NCI-H2107 (cell line): ENCODE measurements around the gene RTP4.
"Not testable (repeated sequence)": the region's sequence is repeated elsewhere in the genome, so short reads cannot be mapped to it uniquely, and the experiment has no call there.

Experiments
- DNase-seq: peaks from one replicate; lab custom pipeline; 2025; lab: John Stamatoyannopoulos, UW

The RTP4 gene

DNA sequence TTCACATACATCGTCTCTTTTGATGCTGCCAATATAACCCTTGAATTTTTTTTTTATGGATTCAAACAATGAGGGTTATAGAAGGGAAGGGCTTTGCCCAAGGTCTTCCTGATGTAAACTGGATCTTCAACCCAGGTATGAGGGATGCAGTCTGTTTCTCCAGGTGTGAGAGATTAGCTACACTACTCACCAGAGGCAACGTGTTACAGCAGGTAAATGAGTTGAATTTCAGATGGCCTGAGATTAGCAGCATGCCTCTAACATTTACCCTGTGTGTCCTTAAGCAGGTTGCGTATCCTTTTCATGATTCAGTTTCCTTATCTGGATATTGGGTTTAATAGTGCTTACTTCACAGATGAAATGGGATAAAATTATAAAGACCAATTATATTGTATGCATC lies 1.9 kb downstream of the RTP4 start:
- DNase-seq, result no peak

DNA sequence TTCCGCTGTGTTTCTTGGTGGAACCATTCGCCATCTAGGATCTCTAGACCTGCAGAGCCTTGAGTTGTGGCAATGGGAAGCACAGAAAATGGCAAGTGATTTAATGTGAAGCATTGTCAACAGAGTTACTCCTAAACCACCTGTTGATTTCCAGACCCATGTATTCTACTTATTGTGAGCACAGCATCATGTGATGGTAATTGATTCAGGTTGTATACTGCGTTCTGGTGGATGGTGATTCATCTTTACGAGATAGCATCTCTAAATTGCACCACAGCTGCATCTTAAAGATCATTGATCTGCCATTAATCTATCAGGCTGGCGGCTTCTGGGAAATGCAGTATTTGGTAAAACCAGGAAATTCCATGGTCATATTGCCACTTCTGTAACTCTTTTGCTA lies 7.4 kb downstream of the RTP4 start:
- DNase-seq, result no peak

DNA sequence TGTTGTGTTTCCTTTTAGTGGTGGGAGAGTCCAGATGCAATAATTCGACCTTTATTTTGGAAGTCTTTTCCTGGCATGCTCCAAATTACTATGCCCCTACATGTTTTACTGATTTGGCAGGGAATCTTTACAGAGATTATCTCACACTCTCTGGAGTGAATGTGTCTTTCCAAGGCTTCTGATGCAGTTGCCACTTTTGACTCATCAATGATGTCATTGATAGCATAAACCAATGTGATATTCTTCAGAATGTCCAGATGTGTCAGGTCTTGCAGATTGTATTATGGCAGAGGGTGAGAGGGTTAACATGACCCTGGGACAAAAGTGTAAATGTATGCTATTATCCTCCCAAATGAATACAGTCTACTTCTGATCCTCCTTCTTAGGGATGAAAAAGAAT lies 9.7 kb downstream of the RTP4 start:
- DNase-seq, result no peak

DNA sequence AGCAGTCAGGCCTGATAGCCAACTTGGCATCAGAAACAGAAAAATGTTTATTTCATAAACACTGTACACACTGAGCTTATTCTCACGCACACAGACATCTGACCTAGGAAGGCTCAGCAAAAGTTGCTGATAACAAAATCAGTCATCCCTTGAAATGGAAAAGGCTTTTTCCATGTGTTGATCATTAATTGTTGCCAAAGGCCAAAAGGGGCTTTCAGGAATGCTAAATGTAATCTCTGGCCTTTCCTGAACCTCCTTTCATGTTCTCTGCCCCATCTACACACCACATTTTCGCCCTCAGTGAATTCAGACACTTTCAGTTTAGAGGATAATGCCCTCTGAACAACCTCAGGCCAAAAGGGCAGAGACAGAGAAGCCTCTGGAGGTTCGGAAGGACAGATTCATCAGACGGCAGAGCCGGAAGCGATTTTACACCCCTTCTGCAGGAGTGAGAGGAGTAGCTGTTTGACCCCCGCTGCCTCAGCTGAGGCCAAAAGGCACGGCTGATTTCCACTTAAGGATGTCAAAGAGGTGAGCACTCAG lies 14.5 kb downstream of the RTP4 start:
- no peak for DNase-seq

DNA sequence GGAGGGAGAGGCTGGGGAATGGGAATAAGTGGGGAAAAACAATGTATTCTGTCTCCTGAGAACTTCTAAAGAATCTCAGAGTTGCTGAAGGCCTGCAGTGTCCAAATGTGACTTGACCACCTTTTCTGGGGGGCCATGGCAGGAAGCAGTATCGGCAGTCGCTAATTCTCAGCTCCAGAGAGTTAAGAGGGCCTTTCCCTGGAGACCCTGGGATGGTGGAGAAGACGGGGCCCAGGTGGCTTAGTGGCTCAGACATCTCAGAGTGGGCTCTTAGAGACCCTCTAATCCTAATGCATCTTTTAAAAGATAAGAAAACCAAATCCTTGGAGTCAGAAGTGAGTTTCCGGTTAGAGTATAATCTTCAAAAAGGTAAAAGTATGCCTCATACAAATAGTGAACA lies 15.1 kb downstream of the RTP4 start:
- DNase-seq, result no peak

DNA sequence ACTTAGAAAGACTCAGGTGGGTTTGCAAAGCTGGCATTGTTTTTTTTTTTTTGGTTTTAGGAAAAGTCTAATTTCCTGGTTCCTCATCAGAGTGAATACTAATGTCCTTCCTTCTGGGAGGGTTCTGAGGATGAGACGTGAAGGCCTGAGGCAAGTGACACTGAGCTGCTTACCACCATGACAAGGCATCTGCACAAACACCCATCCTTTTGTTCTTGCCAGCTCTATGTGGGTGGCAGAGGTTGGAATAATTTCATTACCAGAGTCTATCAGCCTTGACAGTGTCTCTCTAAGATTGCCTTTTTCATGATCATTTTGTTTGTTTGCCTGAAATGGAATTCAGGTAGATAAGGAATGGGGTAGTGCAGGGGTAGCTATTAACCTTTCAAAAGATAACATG lies 17.1 kb downstream of the RTP4 start:
- no peak for DNase-seq

DNA sequence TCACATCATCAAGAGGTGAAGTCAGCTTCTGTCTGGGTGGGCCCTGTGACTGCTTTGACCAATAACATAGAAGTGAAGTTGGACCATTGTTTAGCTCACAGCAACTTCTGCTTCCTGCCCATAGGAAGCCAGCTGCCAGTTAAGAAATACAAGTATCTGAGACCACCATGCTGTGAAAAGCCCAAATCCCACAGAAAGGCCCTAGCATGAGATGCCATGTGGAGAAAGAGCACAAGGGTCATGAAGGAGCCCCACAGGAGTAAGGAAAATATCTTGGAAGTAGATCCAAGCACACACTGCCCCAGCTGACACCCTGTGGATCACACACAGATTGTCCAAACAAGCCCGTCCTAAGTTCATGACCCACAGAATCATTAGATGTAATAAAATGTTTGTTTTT lies 28.5 kb downstream of the RTP4 start:
- no peak for DNase-seq

DNA sequence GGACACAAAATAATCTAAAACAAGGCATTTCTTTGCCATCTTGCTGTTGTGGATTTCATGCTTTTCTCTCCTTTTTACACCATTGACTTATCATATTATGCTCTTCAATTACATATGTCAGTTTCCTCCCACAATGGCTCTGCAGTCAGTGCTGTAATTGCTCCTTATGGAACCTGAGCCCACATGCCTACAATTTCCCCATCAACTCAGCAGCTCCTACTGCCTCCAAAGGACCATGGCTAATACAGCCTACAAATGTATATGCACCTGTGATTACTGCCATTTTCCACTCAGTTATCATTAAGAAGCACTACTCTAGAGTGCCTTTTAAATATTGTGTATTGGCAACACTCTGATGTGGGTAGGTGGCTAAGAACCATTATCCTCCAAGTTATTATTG lies 30.8 kb downstream of the RTP4 start:
- DNase-seq, result no peak

DNA sequence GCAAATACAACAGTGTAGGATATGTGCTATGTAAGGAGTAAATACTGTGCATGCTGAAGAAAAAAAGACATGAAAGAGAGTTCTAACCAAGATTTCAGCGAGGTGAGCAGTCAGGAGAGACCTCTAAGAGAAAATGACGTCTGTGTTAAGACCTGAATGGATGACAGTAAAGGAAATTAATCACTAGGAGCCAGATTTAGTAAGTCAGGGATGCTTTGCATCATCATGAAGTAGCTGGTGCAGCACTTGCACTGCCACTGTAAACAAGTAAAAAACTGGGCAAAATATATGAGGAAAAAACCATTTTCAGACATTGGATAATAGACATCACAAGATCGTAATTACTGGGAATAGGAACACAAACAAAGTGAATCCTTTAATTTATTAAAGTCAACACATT lies 32.6 kb downstream of the RTP4 start:
- no peak for DNase-seq

DNA sequence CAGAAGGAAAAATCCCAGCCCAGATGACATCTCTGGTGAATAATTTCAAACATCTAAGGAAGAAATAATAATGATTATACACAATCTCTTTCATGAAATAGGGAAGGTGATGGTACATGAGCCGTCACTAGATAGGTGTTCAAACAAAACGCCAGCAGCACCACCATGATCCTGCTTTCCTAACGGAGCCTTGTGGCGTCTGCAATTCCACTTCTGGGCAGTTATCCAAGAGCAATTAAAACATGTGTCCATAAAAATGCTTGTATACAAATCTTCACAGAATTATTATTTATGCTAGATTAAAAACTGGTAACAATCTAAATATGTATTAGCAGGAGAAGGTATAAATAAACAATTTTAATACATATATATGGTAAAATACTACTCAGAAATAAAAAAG lies 33.7 kb downstream of the RTP4 start:
- no peak for DNase-seq

DNA sequence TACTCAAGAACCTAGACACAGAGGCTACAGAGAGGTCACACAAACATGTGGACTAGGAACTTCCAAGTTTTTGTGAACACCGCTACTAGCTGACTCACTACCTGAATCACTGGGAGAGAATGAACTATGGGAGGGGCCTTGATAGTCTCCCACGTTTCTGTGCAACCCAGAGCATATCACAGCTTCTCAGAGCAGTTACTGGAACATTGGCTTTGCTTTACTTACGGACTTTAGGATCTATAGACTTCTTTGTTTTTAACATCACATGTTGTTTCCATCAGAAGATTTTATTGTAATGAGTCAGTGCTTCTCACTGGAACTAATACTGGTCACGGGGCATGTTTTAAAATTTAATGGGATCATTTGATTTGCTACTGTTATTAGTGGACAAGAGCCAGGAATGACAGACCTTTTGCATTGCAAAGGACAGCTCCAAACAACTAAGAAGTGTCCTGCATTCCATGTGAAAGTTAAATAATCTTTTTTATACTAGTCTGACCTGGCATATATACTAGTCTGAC lies 35.6 kb downstream of the RTP4 start:
- DNase-seq, result no peak

DNA sequence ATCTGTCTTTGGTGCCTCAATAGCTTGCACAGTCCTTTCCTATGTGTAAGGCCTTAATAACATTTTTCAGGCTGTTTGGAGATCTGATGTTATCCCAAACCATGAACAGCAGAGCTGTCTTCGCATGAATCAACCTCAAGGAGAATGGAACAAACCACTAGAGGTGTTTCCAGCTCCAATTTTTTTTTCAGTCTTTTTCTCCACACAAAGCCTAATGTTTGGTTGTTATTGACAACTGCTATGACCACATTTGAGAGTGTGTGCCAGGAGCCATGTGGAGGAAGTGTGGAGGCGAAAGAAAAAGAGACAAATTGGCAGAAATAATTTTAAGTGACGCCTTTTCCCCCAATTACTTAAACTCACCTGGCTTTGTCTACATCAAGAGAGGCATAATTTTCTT lies 38.7 kb downstream of the RTP4 start:
- DNase-seq, result no peak

DNA sequence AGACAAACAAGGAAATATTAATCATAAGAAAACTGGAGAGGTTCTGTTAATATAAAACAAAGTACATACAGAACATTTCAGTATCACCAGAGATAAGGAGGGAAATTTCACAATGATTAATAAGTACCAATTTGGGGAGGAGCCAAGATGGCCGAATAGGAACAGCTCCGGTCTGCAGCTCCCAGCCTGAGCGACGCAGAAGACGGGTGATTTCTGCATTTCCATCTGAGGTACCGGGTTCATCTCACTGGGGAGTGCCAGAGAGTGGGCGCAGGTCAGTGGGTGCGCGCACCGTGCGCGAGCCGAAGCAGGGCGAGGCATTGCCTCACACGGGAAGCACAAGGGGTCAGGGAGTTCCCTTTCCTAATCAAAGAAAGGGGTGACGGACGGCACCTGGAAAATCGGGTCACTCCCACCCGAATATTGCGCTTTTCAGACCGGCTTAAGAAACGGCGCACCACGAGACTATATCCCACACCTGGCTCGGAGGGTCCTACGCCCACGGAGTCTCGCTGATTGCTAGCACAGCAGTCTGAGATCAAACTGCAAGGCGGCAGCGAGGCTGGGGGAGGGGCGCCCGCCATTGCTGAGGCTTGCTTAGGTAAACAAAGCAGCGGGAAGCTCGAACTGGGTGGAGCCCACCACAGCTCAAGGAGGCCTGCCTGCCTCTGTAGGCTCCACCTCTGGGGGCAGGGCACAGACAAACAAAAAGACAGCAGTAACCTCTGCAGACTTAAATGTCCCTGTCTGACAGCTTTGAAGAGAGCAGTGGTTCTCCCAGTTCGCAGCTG lies 44.0 kb downstream of the RTP4 start:
- not testable (repeated sequence) for DNase-seq
